ENCODE data around the gene PEPD. TPM values are rescaled to one million over a fixed set of nuclear protein-coding genes. Genes with fewer than 3 reads are reported as not detected.
A peak's percentile ranks its signal among the peaks of the same experiment; 100 is the strongest.

PEPD gene
- total RNA-seq, 4 donors from 2014 or later: 92.6 to 323 (median 218) TPM

DNA sequence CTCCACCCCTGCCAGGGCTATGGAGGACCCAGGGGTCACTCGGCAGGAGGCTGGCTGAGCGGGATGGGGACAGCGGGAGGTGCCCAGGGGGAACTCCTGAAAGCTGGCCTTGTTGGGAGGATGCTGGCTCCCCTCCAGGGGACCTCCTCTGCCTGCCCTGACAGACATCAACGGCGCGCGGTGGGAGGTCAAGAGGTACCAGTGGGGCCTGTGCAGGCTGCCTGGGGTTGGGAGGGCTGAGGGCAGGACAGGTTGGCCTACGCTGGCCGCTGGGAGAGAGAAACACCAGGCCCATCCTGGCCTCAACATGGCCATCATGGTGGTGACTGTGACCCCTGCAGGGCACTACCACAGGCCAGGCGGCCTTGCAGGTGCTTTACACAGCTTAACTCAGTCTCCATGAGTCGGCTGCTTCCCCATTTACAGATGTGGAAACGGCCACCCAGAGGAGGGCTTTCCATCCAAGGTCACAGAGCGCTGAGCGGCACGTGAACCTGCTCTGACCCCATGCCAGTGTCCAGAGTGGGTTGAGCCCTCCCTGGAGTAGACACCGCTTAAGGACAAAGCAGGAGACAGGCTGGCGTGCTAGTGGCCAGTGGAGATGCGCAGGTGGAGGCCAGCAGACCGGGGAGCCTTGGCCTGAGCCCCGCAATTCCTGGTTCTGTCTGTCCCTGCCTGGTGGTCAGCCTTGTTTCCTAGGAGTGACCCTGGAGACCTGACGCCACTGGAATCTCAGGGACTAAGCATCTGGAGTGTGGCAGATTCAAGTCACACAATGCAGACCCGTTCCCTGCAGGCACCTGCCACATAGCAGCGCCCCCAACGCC, 120.5 kb downstream of the PEPD start:
- Histone ChIP-seq H3K4me1 (peaks cover 0 to 15% (median 5%) of the 10 kb centered on the region in 4 donors), H3K9me3 (no peaks in the 10 kb centered on the region), H3K36me3 (no peaks in the 10 kb centered on the region), H3K4me3 (no peak overlapping the region), H3K27ac (no peak overlapping the region), H3K27me3 (no peaks in the 10 kb centered on the region)
- 93 to 100% methylated on average over 2 to 22 of the region's 24 CpGs for WGBS, 2 donors (ENCODE audit: low coverage in 1 of 2)
- TF ChIP-seq POLR2AphosphoS5 (IDR thresholded peaks at IDR 0.05) (no peak), EP300 (IDR thresholded peaks at IDR 0.05; ENCODE audit: low read depth) (no peak), POLR2A (IDR thresholded peaks at IDR 0.05) (no peak), CTCF (IDR thresholded peaks at IDR 0.05) (no peak)
- peak; percentile 4 for DNase-seq
- intact Hi-C loops (cut with DNase I; ENCODE audit: low total_unique reads): no loop called here
- in situ Hi-C loops (cut with MboI; ENCODE audit: low pct_ligation_motif_present in 1 of 4, low pct_unique_long_range_greater_than_20kb in 1 of 4, low sequenced_read_pairs in 3 of 4): no loop called here

DNA sequence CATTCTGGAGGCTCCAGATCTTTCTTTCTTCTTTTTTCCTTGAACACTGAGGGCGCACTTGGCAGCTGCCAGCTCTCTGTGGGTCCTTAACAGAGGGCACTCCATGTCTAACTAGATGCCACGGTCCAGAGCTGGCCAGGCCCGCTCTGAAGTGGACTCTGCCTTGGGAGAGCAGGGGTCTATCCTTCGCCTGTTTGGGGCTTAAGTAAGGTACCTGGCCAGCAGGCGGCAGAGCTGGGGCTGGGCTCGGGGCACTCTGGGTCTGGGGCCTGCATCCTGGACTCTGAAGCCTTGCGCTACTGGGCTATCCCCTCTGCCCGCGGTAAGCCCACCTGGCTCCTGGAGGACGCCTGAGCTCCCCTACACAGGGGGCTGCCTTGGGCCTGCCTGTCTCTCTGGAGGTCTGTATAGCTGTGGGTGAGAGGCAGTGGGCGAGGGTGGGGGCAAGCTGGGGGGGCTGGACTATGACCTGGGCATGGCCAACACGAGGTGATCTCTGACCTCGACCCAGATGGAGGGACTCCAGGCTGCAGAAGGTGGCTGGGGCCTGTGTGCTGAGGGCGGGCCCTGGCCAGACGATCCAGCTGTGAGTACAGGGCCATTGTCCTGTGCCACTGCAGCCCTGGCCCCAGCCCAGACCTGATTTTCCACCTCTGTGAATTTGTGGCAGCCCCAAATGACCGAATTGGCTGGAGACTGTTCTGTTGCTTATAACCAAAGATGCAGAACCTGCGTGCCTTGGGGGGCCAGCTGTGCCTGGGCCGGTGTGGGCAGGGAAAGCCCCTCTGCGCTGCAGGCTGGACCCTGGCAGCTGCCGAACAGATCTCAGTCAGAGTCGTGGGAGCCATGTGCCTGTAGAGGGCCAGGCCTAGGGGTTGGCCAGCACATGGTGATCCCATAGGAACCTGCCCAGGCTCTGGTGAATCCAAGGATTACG, 121.6 kb downstream of the PEPD start:
- TF ChIP-seq CTCF (IDR thresholded peaks at IDR 0.05) (no peak), POLR2AphosphoS5 (IDR thresholded peaks at IDR 0.05) (no peak), EP300 (IDR thresholded peaks at IDR 0.05; ENCODE audit: low read depth) (no peak), POLR2A (IDR thresholded peaks at IDR 0.05) (no peak)
- Histone ChIP-seq H3K4me3 (no peak overlapping the region), H3K36me3 (no peaks in the 10 kb centered on the region), H3K4me1 (peaks cover 0 to 25% (median 13%) of the 10 kb centered on the region in 4 donors), H3K9me3 (no peaks in the 10 kb centered on the region), H3K27me3 (no peaks in the 10 kb centered on the region), H3K27ac (no peak overlapping the region)
- DNase-seq: peak; percentile 0
- intact Hi-C loops (cut with DNase I; ENCODE audit: low total_unique reads) (no loop called here), in situ Hi-C loops (cut with MboI; ENCODE audit: low pct_ligation_motif_present in 1 of 4, low pct_unique_long_range_greater_than_20kb in 1 of 4, low sequenced_read_pairs in 3 of 4) (no loop called here)
- WGBS, 2 donors (ENCODE audit: low coverage in 1 of 2): 83% methylated on average over 22 of the region's 22 CpGs; no CpG with 5 or more reads in 1 of the 2 donors

- 93 to 100% methylated on average over 2 to 28 of the region's 28 CpGs for WGBS, 2 donors (ENCODE audit: low coverage in 1 of 2)
These were observed 122.4 kb downstream of the PEPD start for GRCh38 chr19:33399081-33399744.

More at GRCh38 chr19:33399081-33399744, 122.4 kb downstream of the PEPD start:
- H3K36me3 ChIP-seq: no peaks in the 10 kb centered on the region
- no peak for DNase-seq
- H3K27ac ChIP-seq: no peak overlapping the region
- H3K4me3 ChIP-seq: no peak overlapping the region
- H3K27me3 ChIP-seq: no peaks in the 10 kb centered on the region
- peaks cover 0 to 28% (median 16%) of the 10 kb centered on the region in 4 donors for H3K4me1 ChIP-seq
- no peaks in the 10 kb centered on the region for H3K9me3 ChIP-seq
- in situ Hi-C loops (cut with MboI; ENCODE audit: low pct_ligation_motif_present in 1 of 4, low pct_unique_long_range_greater_than_20kb in 1 of 4, low sequenced_read_pairs in 3 of 4): no loop called here
- intact Hi-C loops (cut with DNase I; ENCODE audit: low total_unique reads): no loop called here
- TF ChIP-seq CTCF (IDR thresholded peaks at IDR 0.05): no peak
- TF ChIP-seq POLR2AphosphoS5 (IDR thresholded peaks at IDR 0.05): no peak
- no peak for TF ChIP-seq POLR2A (IDR thresholded peaks at IDR 0.05)
- TF ChIP-seq EP300 (IDR thresholded peaks at IDR 0.05; ENCODE audit: low read depth): no peak

Measured in transverse colon (tissue), 4 donors.